LNCAP (cell line): ENCODE measurements around the gene ZNF384.

Source experiments
- CTCF ChIP-seq: fragments of 450-650 bp; IDR thresholded peaks from 2 replicates; pipeline ENCODE4 v1.5.1; 2017; ENCODE audit warnings: mild to moderate bottlenecking

ZNF384 gene

GRCh38 chr12:6644903-6645302 is 44.3 kb downstream of the ZNF384 start:
- no peak for TF ChIP-seq CTCF

GRCh38 chr12:6644257-6644596 is 44.9 kb downstream of the ZNF384 start:
- TF ChIP-seq CTCF = no peak

- no peak for TF ChIP-seq CTCF
These were observed 45.5 kb downstream of the ZNF384 start for GRCh38 chr12:6643569-6644256.

GRCh38 chr12:6641131-6641530 is 48.0 kb downstream of the ZNF384 start:
- TF ChIP-seq CTCF = no peak

- TF ChIP-seq CTCF = no peak
These were observed 48.7 kb downstream of the ZNF384 start for GRCh38 chr12:6640497-6640896.

GRCh38 chr12:6639151-6639801 is 49.9 kb downstream of the ZNF384 start:
- TF ChIP-seq CTCF = no peak

GRCh38 chr12:6638305-6638704 is 50.9 kb downstream of the ZNF384 start:
- no peak for TF ChIP-seq CTCF
